Fibroblast of pulmonary artery (primary cell): ENCODE data around the gene PHACTR1.

Source experiments
- DNase-seq: peaks from one replicate; pipeline ENCODE4 v3.0.0-alpha.2; 2010; ENCODE audit warnings: low read depth
- H3K4me3 ChIP-seq: replicated peaks from 2 replicates; pipeline ENCODE4 v1.5.1; 2011; ENCODE audit warnings: low read depth, mild to moderate bottlenecking, control low read depth, low read length, moderate library complexity
- CTCF ChIP-seq: IDR thresholded peaks from 2 replicates; pipeline ENCODE4 v1.5.1; 2011; ENCODE audit warnings: mild to moderate bottlenecking, control low read depth, low read length, inconsistent platforms; ENCODE audit errors: missing control alignments

PHACTR1 gene

GRCh38 chr6:13287104-13287503, 570.5 kb downstream of the PHACTR1 start:
- TF ChIP-seq CTCF, result no peak
- DNase-seq, result no peak
- no peak overlapping the region for H3K4me3 ChIP-seq

DNA sequence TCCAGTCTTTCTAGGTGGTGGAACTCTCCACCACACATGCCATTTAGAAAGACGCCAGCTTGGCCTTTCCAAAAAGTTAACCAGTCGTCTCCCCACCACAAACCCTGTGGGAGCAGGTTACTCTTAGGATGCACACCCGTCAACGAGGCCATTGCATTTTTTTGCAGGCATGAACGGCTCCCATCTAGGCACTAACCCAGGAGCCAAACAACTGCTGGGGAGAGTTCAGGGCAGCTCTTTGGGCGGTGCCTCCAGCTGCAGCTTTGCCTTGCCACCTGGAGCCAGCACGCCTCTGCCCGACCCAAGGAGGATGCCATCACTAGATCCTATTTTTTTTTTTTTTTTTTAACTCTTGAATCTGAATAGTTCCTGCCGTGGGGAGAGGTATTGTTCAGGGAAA, 571.9 kb downstream of the PHACTR1 start:
- no peak for TF ChIP-seq CTCF
- no peak for DNase-seq
- H3K4me3 ChIP-seq, result no peak overlapping the region

GRCh38 chr6:13288969-13289391, 572.4 kb downstream of the PHACTR1 start:
- no peak for TF ChIP-seq CTCF
- no peak for DNase-seq
- no peak overlapping the region for H3K4me3 ChIP-seq

DNA sequence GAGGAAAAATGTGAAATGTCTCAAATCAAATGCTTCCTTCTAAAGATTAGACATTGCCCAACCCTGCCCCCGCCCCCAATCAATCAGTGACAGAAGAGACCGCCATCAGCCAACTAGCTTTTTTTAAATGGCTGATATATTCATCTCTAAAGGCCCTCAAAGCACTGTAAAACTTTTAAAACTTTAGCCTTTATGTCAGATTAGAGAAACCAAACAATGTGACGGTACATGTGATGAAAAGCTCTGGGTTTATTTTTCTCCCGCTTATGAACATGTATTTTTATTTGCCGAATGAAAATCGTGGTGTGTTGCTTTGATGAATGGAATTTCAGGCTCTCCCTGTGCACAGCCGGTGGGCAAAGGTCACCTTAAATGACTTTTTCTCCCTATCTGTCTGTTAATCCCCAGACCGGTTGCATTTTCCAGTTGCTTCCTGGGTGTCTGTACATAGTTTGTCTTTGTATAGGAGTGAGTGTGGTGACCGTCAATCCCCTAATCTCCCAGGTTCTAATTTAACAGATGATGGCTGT, 573.3 kb downstream of the PHACTR1 start:
- H3K4me3 ChIP-seq, result no peak overlapping the region
- no peak for DNase-seq
- TF ChIP-seq CTCF, result no peak

DNA sequence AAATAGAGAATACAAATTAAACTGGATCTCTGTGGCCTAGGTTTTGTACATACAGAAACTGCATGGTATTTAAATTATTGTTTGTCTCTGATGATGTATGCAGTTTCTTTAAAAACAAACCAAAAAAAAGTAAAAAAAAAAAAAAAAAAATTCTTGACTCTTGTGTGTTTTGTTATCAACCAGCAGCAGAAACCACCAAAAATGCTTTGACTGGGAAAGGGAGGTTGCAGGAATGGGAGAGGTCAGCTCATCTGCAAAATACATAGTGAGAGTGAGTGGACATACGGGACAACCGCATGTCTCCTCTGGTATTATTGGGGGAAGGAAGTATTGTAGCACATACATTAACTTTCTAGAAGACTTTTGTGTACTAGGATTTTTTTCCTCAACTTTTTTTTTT, 573.8 kb downstream of the PHACTR1 start:
- no peak overlapping the region for H3K4me3 ChIP-seq
- no peak for DNase-seq
- no peak for TF ChIP-seq CTCF

- DNase-seq, result no peak
- H3K4me3 ChIP-seq, result no peak overlapping the region
- no peak for TF ChIP-seq CTCF
Observed at GRCh38 chr6:13292774-13293173, 576.2 kb downstream of the PHACTR1 start.

- DNase-seq, result peak; percentile 14
- no peak for TF ChIP-seq CTCF
- no peak overlapping the region for H3K4me3 ChIP-seq
Observed at GRCh38 chr6:13294499-13295069, 578.0 kb downstream of the PHACTR1 start.
